NCI-H345 treated with DMSO at 0.1 percent for 48 hours (cell line): ENCODE results near the gene DOCK1.
"Not testable (repeated sequence)": the region's sequence is repeated elsewhere in the genome, so short reads cannot be mapped to it uniquely, and the experiment has no call there.

Experiments used
- DNase-seq: peaks from one replicate; lab custom pipeline; 2025; ENCODE audit not compliant: unreplicated experiment; lab: John Stamatoyannopoulos, UW

Gene DOCK1

GRCh38 chr10:126902157-126902556 is 3.1 kb upstream of the DOCK1 start:
- no peak for DNase-seq

GRCh38 chr10:126903656-126904360 is 1.4 kb upstream of the DOCK1 start:
- no peak for DNase-seq

- DNase-seq = no peak
These were observed 761 bp upstream of the DOCK1 start for GRCh38 chr10:126904516-126904817.

- no peak for DNase-seq
These were observed 812 bp downstream of the DOCK1 start for GRCh38 chr10:126905776-126906703.

- DNase-seq = no peak
These were observed 1.6 kb downstream of the DOCK1 start for GRCh38 chr10:126906704-126907422.

GRCh38 chr10:126907423-126907970 is 2.3 kb downstream of the DOCK1 start:
- no peak for DNase-seq

DNA sequence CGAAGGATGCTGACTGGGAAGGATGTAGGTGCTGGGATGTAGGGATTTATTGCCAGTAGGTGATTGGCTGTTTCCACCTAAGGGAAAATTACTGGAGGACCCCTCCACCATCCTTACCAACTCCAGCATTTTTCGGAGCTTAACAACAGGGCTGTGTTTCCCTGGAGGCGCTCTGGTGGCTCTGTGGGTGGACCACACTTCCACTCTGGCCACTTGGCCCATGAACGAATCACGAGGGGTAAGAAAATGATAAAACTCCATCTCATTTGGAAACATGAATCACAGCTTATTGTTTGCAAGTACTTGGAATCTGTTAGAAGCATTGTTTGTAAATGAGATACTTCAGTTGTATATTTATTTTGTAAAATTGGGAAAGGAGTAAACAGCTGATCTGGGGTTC is 3.0 kb downstream of the DOCK1 start:
- no peak for DNase-seq

GRCh38 chr10:126908729-126909128 is 3.5 kb downstream of the DOCK1 start:
- DNase-seq = no peak

- DNase-seq = no peak
These were observed 3.9 kb downstream of the DOCK1 start for GRCh38 chr10:126909147-126909546.

DNA sequence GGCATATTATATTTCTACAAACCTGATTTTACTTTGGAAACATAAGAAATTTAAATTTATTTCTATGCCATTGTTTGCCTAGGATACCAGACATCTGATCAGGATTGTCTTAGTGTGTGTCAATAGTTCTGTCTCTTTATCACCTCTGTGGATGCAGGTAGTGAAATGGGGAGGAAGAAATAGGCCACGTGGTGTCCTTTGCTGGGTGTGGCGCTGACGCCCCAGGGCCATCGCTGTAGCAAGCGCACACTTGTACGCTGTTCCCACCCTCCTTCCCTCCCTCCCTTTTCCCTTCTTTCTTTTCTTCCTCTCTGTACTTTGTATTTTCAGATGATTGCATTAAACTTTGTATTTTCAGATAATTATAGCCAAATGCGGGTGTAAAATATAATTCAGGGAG is 5.0 kb downstream of the DOCK1 start:
- no peak for DNase-seq

- DNase-seq = no peak
These were observed 5.6 kb downstream of the DOCK1 start for GRCh38 chr10:126910798-126911197.

- no peak for DNase-seq
These were observed 6.1 kb downstream of the DOCK1 start for GRCh38 chr10:126911301-126911700.

GRCh38 chr10:126913316-126913715 is 8.1 kb downstream of the DOCK1 start:
- no peak for DNase-seq

DNA sequence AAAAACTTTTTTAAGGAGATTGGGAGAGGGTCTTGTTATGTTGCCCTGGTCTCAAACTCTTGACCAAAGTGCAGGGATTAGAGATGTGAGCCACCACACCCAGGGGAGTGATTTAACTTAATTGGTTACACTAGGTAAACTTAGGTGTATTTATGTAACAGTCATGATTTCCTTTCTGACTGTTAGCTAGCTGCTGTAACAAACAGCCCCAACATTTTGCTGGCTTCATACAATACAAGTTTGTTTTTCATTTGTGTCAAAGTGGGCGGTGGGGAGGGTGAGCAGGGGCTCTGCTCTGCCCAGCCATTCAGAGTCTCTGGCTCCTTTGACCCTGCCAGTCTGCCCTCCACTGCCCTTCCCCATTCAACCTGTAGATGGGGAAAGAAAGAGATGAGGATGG is 9.3 kb downstream of the DOCK1 start:
- no peak for DNase-seq

- not testable (repeated sequence) for DNase-seq
These were observed 11.7 kb downstream of the DOCK1 start for GRCh38 chr10:126916952-126917351.

DNA sequence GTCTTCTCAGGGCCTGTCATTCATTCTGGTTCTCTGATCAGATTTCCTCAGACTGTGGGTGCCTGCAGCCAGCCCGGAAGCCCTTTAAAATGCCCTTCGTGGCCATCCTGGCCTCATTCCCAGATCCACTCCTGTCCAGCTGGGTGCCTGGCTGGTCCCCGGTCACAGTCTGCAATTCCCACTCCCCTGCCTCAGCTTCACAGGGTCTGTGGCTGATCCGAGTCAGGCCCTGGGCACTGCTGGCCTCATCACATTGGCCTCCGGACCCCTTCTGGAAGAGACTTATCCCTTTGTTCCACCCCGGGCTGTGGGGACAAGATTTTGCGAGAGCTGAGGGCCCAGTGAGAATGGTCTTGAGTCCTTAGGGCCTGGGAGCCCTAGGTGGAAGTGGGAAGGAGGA is 12.1 kb downstream of the DOCK1 start:
- DNase-seq = no peak

GRCh38 chr10:126917975-126918908 is 13.0 kb downstream of the DOCK1 start:
- DNase-seq = no peak

DNA sequence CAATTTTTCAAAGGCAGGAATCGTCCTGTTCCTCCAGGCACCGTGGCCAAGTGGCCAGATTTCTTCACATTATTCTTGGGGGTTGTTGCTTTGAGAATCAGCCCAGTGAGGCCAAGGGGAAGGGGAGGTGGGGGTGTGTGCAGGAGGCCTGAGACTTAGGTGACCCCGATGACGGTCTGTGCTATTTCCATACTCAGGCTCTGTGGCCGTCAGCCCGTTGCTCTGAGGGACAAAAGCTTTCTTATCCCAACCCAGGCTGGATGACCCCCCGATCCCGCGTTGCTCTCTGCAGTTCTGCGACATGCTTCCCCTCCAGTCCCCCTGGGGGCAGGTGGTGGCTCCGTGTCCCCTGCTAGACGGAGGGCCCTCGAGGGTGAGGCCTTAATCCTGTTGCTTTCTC is 14.2 kb downstream of the DOCK1 start:
- no peak for DNase-seq

- DNase-seq = no peak
These were observed 15.9 kb downstream of the DOCK1 start for GRCh38 chr10:126921162-126921561.

DNA sequence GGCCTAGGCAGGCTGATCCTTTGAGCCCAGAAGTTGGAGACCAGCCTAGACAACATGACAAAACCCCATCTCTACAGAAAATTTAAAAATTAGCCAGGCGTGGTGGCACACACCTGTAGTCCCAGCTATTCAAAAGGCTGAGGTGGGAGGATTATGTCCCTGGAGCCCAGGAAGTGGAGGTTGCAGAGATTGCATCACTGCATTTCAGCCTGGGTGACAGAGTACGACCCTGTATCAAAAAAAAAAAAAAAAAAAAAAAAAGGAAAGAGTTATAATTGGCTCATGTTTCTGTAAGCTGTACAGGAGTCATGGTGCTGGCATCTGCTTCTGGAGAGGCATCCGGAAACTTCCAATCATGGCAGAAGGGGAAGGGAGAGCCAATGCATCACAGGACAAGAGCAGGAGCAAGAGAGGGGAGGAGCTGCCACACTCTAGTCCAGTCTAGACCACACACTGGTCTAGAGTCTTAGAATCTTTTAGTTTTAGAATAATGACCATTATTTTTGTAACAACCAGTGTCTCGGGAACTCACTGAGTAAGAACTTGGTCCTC is 16.8 kb downstream of the DOCK1 start:
- no peak for DNase-seq
